ENCODE data around the gene CKAP2L.

Gene CKAP2L

DNA sequence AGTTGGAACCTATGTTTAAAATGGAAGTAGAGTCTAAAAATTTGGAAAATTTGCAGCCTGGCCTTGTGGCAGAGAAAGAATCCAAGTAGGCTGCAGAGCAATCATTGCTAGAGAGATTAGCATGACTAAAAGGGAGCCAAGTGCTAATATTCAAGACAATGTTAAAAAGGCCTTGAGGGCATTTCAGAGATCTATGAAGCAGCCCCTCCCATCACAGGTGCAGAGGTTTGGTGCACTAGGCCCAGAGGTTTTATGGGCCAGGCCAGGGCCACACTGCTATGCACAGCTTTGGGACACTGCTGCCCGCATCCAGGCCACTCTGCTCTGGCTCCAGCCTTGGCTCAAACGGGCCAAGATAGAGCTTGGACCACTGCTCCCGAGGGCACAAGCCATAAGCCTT lies 26.6 kb upstream of the CKAP2L start:
- DNase-seq = no peak

DNA sequence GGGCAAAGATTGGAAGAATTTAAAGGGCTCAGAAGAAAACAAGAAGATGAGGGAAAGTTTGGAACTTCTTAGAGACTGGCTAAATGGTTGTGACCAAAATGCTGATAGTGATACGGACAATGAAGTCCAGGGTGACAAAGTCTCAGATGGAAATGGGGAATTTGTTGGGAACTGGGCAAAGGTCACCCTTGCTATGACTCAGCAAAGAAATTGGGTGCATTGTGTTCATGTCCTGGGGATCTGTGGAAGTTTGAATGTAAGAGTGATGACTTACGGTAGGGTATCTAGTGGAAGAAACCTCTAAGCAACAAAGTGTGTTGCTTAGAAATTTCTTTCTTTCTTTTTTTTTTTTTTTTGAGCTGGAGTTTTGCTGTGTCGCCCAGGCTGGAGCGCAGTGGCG lies 25.9 kb upstream of the CKAP2L start:
- no peak for DNase-seq

DNA sequence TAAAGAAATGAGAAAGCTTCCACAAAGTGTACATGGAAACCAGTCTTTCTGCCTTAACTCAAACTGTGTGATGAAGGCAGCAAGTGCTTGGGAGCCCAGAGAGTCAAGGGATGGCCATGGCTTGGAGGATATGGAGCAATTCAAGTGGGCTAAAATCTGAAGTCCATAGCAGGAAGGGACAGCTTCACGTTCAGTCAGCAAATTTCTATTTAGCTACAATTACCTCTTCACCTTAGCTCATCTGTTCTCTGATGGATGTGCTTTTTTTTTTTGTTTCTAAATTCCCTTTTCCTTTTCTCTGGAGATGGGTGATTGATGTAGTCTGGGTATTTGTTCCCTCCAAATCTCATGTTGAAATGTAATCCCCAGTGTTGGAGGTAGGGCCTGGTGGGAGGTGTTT lies 24.8 kb upstream of the CKAP2L start:
- DNase-seq = no peak

DNA sequence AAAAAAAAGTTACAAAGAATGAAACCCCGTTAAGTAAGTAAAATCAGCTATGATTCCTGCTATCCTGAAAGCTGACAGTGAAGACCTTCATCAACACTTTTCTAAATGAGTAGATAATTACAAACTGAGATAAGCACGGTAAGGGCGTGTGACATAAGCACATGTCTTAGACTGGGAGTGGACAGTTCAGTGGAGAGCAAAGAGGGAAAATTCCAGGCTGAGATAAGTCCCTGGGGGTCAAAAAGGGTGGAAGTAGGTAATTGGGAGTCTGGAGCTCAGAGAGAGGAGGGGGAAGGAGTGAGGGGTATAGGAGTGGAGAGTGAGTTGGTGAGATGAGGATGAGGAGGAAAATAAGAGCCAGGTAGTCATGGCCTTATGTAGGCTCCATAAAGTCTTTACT lies 24.2 kb upstream of the CKAP2L start:
- DNase-seq = no peak

DNA sequence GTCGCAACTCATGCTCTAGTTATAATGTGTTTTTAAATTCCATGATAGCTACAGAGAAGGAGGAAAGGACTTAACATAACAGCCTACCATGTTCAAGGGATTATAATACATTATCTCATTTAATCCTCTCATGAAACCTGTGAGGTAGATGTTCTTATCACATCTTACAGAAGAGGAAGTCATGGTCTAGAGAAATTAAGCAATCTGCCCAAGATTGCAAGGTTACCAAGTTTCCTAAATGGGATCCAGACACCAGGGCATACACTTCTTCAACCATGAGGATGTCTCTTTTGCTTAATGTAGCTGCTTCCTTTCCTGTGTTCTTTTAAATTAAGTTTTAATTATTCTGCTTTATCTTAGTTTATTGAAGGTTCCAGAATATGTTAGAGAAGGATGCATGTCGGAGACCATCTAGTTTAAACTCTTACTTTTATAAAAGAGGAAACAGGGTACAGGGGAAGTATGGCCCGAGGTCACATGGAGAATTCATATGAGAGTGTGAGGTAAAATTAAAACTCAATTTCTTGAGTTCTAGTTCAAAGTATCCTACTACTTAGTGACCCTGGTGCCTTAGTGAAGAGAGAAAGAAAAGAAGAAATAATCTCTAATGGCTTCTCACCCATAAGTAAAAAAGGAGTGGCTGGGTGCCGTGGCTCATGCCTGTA lies 23.5 kb upstream of the CKAP2L start:
- no peak for DNase-seq

DNA sequence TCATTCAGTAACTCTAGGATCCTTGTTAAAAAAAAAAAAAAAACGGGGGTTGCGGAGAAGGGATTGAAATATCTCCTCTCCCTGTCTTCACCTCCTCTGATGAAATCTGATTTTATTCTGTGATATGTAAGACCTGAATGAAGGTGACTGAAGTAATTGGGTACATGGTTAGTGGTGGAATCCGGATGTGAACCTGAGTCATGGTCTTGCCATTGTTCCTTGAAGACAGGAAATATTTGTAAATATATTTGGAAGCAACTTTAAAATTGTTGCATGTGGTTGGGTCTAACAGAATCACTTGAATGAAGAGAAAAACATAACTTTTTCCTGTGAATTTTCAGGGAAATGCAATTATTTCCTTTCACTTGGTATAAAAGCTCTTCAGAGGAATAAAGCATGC lies 22.9 kb upstream of the CKAP2L start:
- no peak for DNase-seq

DNA sequence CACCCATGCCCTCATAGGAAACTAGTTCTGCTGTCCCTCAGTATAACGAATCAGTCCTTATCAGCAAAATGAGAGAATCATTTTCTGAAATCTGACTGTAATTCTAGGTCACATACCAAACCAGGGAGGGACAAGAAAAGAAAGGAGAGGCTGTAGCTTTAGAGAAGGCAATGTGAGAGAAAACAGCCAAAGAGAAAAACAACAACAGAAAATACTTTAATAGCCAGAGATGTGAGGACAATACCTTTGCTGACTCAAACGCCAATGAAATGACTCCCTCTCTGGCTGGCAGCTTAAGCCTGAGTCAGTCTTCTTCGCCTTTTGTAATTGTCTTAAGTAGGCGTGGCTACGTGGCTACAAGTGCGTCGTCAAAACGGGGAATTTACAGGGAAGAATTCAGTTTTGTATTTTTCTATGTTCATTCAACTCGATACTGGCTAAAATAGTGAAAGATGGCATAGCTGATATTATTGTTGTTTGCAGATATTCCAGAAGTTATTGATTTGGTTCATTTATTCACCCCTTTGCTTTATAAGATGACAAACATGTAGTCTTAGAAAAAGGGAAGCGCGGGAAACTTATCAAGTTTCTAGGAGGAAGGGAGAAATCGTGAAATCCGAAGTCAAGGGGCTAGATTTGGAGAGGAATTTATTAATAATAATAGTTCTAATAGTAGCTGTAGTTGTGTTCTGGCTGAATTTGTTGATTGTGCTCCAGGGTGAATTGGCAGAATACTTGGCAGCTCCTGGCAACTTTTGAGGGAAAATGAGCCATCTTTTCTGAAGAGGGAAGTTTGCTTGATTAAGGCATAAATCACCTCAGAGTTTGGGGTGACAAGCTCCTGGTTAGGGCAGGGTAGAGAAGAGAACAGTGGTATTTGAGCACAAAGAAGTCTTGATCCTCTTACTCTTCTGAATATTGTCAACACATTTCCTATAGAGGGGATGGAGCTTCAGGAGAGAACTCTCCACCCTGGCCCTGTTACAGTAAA lies 20.1 kb upstream of the CKAP2L start, which contains the start of gene IL1A:
Gene IL1A, minus strand, starts transcription at position 295 of the 991 bp plus-strand sequence. CDS start 723 bp downstream, outside the sequence.
- DNase-seq = no peak

DNA sequence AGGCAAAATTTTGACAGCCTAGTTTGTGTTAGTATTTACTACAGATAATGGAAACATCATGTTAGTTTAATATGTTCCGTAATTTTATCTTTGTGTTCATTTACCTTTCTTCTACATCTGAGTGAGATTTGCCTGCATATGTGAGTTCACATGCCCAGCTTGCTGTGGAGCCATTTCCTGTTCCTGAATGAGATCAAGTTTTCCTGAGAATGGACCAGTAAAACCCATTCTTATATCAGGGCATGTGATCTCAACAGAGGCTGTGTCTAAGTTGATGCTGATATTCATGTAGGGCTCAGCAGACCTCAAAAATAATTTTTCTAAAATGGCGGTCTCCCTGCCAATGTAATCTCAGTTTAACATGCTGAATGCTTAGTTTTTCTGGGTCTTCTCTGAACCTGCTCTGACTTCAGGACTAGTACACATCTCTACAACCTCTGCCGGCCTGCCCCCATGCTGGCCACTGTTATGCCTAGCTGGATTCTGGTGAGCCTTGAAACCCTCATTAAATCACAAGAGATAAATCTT lies 18.8 kb upstream of the CKAP2L start:
- DNase-seq = no peak

DNA sequence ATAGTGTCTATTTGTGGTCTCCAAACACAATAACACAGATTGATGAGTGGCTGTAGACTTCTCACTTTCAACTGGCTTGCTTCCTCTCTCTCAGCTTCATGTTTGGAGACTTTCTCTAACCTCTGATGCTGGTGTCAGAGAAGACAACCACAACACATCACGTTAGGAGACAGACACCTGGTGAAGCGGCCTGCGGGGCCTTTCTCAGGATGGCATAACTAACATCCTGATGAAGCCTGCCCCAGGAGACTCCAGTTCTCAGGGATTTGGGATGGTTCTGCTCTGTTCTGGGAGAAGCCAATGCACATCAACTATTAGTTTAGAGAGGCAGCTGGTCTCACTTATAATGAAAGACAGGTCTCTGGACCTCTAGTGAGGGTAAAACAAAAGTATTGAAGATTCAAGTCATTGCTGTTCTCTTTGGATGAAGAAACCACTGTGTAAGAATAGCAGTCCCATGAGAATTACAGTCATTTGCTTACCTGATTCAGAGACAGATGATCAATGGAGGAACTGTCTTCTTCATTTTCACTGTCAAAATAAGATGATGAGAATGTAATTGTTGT lies 17.9 kb upstream of the CKAP2L start:
- DNase-seq = no peak

DNA sequence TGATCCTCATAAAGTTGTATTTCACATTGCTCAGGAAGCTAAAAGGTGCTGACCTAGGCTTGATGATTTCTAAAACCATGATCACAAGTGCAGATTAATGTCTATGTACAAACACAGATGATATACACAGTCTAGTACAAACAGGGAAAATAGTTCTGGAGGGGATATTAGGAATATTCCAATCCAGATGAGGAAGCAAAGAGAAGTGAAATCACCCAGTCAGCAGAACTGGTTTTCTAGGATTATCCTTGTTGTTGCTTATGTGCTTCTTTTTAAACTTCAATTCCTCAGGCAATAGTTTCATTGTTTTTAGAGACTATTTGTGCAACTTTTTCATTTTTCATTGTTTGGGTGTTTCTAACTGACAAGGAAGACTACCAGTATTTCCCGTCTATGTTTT lies 15.2 kb upstream of the CKAP2L start:
- no peak for DNase-seq

DNA sequence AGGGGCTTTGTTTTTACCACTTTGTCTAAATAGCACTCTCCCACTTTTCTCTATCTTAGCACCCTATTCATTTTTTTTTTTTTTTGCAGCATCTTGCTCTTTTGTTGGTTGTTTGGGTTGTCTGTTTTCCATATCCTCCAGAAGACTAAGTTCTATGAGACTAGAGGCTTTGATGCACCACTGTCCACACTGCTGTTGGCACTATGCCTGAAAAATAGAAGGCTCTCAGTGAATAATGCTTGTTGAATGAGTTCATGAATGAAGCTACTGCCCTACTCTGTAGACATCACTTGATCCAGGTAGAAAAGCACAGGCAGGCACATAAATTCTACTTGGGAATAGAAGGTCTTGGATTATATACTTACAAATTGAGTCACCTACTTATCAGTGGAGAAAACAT lies 12.6 kb upstream of the CKAP2L start:
- no peak for DNase-seq

DNA sequence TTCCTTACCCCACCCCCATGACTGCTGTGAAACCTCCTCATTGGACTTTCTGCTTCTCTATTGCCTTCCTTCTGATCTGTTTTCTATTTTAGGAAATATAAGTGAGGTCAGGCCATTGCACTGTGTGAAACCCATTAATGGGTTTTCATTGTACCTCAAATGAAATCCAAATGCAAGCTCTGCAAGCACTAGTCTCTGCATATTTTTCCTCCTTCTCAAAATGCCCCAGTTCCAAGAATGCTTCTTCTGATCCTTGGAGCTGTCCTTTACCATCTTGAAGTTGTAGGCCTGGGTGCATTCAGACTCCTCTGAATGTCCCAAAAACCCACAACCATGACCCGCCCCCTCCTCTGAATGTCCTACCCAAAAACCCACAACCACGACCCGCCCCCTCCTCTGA lies 11.7 kb upstream of the CKAP2L start:
- no peak for DNase-seq

DNA sequence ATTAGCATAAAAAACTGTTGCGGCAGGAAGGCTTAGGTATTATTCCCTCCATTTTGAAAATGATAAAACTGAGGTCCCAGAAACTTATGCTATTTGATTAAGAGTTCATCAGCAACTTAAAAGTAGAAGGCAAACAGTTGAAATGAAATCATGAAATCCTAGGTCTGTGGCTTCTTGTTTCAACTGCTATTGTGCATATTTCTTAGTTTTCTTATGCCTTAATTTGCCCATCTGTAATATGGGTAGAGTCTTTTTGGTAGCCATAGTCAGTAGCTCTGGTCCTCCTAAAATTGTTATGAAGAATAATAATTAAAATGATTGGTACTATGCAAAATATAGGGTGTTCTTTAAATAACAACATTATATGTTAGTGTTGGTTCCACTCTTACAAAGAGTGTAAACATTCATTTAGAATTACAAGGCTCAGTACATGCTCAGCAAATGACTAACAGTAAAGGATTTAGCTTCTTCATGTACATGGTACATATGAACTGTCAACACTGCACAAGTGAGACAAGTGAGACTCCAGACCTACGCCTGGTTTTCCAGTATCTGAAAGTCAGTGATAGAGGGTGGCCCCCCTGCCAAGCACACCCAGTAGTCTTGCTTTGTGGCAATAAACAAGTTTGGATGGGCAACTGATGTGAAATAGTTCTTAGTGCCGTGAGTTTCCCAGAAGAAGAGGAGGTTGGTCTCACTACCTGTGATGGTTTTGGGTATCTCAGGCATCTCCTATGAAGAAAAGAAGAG lies 10.3 kb upstream of the CKAP2L start:
- no peak for DNase-seq

DNA sequence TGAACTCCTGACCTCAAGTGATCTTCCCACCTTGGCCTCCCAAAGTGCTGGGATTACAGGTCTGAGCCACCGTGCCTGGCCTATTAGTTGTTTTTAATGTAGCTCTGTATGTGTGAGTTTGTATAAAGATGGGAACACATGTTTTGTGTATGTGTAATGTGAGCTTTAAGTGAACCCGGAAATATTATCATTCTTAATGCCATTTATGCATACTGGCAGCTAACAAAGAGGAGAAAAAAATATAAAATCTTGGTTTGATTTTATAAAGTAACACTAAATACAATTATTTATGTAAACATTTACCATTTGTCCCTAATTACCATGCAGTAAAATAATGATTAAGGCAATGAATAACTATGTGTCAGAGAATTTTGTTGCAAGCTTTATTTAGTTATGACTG lies 9.1 kb upstream of the CKAP2L start:
- DNase-seq = no peak

DNA sequence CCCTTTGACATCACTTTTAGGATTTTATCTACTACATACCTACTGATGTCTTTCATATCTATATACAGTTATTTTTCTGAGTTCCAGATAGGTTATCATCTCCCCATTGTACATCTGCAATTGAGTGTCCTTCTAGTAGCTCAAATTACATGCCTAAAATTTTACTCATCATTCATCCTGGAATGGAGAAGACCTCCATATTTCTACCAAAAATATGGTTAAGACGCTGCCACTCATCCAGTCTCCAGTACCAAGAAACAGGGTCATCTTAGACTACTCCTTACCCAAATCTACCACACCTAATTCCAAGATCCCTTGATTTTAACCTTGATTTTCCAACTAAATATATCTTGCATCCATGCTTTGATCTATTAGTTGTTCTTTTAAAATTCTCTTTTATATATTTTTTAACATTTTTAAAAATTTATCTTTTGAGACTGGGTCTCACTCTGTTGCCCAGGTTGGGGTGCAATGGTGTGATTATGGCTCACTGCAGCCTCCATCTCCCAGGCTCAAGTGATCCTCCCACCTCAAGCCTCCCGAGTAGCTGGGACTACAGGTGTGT lies 8.6 kb upstream of the CKAP2L start:
- no peak for DNase-seq

DNA sequence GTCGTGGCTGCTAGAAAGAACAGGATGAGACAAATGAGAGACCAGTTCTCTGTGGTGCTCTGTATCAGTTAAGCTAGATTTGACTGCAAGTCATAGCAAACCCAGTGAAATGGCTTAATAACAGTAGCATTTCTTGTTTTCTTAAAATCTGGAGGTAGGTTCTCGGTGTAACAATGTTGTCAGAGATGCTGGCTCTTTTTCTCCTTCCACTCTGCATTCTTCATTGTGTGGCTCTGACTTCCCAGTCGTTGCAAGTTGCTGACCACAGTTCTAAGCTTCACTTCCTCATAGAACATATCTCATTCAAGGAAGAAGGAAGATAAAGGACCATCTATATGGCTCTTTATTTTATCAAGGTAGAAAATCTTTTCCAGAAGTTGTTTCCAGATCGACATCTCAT lies 7.9 kb upstream of the CKAP2L start:
- DNase-seq = no peak

DNA sequence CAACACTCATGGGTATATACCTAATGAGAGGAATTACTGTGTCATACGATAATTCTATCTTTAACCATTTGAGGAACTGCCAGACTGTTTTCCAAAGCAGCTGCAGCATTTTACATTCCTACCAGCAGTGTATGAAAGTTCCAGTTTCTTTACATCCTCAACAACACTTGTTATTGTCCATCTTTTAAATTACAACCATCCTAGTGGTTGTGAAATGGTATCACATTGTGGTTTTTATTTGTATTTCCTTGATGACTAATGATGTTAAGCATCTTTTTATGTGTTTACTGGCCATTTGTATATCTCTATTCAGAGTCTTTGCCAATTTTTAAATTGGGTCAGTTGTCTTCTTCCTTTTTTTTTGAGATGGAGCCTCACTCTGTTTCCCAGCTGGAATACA lies 4.0 kb upstream of the CKAP2L start:
- no peak for DNase-seq

DNA sequence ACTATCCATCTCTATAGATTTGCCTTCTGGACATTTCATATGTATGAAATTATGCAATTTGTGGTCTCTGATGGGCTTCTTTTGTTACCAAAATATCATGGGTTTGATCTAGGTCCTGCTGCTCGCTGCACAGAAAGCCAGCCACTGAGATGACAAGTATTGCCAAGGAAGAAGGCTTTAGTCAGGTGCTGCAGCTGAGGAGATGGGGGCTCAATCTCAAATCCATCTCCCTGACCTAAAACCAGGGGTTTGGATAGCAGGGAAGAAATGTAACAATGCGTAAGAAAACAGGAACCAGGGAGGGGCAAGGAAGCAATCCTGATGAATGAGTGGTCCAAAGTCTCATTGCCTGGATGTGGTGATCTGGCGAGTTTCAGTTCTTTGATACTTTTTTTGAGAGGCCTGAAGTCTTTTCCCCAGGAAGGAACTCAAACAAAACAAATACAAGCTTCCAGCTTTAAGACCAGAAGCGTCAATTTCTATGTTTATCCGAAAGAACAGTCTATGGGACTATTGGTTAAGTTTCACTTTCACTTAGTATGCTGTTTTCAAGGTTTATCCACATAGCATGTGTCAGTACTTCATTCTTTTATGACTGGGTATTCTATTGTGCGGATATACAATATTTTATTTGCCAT lies 3.4 kb upstream of the CKAP2L start:
- no peak for DNase-seq

DNA sequence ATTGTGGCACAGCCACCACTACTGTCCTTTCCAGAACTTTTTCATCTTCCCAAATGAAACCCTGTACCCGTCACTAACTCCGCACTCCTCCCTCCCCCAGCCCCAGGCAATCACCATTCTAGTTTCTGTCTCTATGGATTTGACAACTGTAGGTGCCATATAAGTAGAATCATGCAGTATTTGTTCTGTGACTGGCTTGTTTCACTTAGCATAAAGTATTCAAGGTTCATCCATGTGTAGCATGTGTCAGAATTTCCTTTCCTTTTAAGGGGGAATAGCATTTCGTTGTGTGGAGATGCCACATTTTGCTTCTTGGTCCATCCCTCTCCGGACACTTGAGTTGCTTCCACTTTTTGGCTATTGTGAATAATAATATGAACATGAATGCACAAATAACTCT lies 842 bp upstream of the CKAP2L start:
- DNase-seq = no peak

DNA sequence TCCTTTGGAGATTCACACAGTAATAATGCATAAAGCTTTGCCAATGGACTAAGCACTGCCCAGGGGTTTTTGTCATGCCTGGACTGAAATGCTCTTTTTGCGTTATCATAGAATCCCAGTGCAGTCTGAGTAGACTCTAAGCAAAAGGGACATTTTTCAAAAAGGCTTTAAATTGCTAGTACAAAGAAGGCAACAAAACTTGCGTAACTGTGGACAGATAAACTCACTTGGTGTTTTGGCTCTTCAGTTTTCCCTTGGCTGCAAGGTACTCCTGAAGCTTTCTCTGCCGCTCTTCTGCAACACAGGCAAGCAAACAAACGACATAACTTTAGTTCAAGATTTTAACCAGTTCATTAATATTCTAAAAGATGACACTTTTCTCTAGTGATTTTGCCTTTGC lies 2.1 kb downstream of the CKAP2L start:
- DNase-seq = no peak

DNA sequence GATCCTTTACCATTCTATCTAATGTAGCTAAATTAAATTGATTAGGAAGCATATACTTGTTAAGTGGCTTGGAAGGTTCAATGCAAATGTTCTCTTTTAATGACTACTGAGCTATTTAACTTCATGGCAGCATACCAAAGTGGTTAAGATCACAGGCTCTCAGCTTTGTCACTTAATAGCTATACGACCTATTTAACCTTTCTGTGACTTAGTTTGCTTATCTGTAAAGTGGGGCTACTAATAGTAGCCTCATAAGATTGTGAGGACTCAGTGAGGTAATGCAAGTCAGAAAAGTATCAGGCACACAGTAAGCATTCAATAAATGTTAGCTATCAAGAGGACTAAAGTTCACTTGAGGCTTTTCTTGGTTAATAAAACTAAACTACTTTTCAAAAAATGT lies 4.3 kb downstream of the CKAP2L start:
- no peak for DNase-seq

DNA sequence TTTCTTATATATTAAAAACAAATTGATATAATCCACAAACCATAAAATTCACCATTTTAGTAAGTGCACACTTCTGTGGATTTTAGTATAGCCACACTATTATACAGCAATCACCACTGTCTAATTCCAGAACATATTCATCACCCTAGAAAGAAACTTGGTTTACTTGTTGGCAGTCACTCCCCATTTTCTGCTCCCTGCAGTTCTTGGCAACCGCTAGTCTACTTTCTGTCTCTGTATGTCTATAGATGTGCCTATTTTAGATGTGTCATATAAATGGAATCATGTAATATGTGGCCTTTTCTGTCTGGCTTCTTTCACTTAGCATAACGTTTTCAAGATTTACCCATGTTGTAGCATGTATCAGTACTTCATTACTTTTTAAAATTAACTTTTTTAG lies 5.7 kb downstream of the CKAP2L start:
- DNase-seq = no peak
